ENCODE data around the gene CCDC170. TPM values are rescaled to one million over a fixed set of nuclear protein-coding genes. Genes with fewer than 3 reads are reported as not detected.

CCDC170 gene
- total RNA-seq, 1 experiment from 2014 or later, result 0.06 TPM

DNA sequence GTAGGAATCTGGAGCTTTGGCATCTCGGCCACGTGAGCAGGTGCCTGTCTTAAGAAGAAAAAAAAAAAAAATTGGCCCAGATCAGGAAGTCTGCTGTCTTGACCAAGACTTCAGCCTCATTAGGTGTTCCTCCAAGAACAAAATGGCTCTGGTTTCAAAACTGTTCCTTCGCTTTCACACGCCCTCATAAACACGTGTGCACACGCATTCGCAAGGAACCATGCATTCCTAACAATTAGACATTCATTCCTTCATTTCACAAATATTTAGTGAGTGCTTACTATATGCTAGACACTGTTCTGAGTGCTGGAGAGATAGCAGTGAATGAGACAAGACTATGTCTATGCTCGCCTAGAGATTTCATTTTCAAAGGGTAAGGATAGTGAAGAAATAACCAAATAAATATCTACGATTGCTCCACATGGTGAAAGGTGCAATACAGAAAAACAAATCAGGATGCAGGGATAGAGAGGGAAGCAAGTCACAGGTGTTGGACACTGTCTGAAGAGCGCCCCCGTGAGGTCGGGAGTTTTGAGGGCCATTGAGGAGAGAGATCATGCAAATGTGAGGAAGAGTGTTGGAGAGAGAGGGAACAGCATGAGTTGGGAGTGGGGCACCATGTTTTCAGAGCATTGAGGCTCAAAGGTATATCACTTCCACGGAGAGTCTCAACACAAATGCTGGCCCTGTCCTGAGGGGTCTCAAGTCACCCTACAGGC is 53.3 kb downstream of the CCDC170 start:
- DNase-seq (ENCODE audit: low read depth), result no peak

DNA sequence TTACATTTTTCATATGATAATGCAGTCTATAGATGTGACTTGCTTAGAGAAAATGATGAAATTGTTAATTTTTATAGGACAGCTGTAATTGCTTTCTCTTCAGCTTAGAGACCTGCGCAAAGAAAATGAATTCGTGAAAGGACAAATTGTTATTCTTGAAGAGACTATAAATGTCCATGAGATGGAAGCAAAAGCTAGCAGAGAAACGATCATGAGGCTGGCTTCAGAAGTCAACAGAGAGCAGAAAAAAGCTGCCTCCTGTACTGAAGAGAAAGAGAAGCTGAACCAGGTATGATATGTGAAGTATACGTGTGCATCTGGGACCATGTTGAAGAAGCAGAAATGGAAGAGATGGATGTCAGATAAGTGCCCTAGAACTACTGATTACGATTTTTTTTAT is 54.4 kb downstream of the CCDC170 start:
- no peak for DNase-seq (ENCODE audit: low read depth)

DNA sequence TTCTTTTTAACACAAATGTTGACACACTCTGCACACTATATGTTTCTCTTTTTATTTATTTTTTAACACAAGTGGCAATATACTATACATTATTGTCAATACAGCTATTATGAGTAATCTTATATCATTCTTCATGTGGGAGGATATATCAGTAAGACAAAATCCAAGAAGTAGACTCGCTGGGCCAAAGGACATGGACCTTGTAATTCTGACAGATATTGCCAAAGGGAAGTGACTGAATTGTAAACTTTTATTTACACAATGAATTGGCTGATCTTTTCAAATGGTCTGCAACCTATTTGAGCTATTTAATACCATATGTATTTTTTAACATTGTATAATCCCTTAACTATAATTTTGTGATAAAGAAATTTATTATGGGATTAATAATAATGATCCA is 56.0 kb downstream of the CCDC170 start:
- DNase-seq (ENCODE audit: low read depth), result no peak

DNA sequence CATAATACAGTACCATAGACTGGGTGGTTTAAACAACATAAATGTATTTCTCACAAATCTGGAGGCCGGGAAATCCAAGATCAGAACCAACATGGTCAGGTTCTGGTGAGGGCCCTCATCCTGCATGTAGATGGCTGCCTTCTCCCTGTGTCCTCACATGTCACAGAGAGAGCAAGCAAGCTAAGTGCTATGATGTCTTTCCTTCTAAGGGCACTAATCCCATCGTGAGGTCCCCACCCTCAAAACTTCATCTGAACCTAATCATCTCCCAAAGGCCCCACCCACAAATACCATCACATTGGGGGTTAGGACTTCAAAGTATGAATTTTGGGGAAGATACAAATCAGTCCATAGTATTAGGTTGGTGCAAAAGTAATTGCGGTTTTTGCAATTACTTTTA is 56.8 kb downstream of the CCDC170 start:
- DNase-seq (ENCODE audit: low read depth), result no peak

DNA sequence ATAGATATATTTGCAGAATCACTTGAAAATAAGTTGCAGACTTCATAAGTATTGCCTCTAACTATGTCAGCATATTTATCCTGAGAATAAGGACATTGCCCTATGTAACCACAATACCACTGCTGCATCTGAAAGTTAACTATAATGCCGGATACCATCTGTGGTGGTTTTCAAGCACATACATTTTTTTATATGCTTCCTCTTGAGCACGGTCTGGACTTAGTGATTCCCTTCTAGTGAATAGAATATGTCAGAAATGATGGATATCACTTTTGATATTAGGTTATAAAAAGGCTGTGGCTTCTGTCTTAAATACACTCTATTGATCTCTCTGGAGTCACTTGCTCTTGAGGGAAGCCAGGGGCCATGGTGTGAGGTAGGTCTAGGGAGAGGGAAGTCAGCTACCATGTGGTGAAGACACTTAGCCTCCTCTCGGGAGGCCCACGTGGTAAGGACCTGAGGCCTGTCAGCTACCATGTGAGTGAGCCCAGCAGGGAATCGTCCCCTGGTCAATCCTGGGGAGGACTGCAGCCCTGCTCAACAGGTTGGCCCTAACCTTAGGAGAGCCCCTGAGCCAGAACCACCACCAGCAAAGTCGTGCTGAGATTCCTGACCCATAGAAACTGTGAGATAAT is 57.5 kb downstream of the CCDC170 start:
- DNase-seq (ENCODE audit: low read depth), result no peak

DNA sequence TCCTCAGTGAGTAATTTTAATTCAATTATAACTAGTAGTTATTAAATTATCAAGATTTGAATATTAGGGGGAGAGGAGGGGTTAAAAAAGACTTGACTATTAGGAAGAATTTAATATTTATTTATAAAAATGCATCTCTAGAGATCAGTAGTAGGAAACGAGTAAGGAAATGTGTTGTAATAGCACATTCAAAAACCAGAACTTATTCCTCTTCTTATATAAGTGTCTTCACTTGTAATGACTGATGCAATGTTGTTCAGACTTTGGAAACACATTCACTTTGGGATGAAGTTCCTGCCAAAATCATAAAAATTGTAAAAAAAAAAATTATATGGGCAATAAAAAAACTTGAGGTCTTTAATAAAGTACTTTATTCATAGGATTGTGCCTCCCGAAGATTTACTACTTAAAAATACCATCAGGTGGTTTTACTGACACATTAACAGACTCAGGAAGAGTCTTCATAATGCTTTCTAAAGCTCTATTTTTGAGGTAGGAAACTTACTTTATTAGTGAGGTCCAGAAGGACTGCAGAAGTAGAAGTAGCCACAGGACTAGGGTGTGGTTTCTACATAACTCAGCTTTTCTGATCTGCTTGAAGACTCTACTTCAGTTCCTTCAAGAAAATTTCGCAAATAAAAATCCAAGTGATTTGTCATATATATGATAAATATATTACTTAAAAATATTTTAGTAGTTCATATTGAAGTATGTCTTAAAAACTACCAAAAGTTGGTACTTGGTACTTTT is 59.8 kb downstream of the CCDC170 start:
- DNase-seq (ENCODE audit: low read depth), result no peak

DNA sequence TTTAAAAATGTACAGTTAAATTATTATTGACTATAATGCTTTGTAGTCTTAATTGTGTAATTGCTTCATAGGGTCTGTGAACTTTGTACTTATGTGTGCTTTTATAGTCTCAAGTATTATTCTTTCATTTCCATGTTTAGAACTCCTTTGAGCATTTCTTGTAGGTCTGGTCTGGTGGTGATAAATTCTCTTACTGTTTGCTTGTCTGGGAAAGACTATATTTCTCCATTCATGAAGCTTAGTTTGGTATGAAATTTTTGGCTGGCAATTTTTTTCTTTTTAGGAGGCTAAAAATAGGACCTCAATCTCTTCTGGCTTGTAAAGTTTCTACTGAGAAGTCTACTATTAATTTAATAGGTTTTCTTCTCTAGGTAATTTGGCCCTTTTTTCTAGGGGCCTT is 67.4 kb downstream of the CCDC170 start:
- DNase-seq (ENCODE audit: low read depth), result no peak

DNA sequence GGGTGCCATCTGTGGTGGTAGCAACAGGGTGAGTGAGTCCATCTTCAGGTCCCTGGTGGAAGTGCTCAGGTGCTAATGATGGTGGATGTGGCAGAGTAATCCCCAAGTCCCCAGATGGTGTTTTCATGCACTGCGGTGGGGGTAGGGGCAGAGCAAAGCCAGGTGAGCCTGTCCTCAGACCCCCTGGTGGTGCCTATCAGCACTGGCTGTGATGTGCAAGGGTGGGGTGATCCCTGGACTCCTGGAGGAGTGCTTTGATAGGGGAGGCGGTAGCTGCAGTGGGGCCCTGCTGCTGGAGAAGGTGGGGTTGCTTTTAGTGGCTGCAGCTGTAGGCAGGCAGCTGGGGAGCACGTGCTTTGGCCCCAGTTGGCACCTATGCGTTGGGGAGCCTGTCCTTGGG is 70.8 kb downstream of the CCDC170 start:
- DNase-seq (ENCODE audit: low read depth), result no peak

DNA sequence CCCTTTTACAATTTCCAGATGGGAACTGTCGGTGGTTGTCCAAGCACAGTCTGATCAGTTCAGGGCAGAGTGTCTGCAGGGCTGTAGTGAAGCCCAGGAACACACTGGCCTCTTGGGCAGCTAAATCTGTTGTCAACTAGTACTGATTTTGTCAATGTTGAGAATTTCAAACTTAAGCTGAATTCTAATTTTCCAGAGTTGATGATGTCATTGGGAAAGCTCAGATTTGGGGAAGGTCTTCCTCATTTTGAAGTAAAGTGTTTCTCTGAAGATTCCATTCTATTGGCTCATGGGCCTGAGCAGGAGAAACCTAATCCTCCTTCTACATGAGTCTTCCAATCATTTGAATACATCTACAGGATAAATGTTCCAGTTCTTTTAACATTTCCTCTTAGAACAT is 72.1 kb downstream of the CCDC170 start:
- no peak for DNase-seq (ENCODE audit: low read depth)

DNA sequence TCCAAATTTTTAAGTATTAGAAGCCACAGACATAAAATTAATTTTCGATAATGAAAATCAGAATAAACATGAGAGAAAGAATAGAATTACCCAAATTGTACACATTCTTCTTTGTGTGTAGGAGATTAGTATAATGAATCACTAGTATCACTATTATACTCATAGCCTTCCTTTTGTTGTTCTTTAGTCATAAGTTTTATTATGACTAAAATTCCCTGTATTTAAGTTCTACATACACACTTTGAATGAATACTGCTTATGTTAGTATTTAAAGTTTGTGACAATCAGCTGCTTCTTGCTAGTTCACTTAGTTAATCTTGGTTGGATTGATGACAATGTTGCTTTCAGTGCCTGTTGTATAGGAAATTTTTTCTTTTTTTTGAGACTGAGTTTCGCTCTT is 72.7 kb downstream of the CCDC170 start:
- no peak for DNase-seq (ENCODE audit: low read depth)

DNA sequence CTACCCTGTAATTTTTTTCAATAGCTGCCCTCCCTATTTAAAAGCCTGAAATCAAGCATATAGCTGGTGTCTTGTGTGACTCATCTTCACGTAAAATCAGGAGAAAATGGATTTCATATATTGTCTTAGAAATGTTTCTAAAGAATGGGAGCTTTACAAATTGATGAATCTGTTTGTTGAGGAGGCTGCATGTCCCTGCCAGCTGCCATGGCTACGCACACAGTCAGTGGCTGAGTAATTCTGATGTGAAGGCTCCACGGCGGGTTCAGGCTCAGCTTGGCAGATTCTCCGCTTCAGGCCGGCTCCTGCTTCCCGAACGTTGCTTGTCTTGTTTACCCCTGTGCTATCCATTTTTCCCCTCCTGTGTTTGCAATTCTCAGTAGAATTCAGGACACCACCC is 82.8 kb downstream of the CCDC170 start:
- no peak for DNase-seq (ENCODE audit: low read depth)

DNA sequence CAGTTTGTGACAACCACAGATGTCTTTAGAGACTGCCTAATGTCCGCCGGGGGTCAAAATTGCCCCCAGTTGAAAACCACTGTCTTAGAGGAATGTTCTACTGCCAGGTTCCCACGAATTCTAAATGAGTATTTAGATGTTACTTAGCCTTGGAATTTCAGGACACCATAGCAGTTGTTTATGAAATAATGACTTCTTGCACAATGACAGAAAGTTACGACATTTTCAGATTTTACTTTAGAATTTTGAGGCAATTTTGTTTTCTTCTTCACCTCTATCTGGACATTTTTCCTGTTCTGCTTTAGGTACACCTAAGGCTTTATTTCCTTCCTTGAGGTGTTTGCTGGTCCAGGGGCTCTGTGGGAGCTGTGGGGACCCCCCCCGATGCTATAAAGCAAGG is 83.4 kb downstream of the CCDC170 start:
- DNase-seq (ENCODE audit: low read depth), result no peak

DNA sequence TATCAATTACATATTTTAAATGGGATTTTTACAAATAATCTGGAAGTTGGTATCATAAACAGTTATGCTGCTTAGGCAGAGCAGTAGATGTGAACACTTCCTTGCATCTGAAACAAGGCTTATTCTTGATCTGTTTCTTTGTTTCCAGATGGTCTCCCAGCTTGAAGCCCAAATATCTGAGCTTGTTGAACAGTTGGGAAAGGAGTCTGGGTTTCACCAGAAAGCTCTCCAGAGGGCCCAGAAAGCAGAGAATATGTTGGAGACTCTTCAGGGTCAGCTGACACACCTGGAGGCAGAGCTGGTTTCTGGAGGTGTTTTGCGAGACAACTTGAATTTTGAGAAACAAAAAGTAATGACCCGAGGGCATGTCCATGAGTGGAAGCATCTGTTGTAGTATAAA is 91.9 kb downstream of the CCDC170 start:
- DNase-seq (ENCODE audit: low read depth), result no peak

DNA sequence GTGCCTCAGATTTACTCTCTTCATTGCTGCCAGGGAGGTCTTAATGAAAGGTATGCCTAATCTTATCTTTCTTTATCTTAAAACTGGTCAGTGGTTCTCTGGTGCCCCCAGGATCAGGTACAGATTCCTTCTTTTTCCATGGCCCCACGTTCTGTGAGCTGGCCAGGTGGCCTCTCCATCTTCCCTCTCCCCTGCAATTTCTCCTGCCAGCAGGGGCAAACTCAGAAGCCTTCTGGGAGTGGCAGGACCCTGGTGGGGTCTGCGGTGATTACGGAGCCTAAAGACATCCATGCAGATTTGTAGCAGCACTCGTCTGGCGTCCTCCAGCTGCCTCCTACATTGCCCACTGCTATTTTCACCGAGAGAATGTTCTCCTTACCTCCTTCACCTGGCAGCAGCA is 95.8 kb downstream of the CCDC170 start:
- no peak for DNase-seq (ENCODE audit: low read depth)

DNA sequence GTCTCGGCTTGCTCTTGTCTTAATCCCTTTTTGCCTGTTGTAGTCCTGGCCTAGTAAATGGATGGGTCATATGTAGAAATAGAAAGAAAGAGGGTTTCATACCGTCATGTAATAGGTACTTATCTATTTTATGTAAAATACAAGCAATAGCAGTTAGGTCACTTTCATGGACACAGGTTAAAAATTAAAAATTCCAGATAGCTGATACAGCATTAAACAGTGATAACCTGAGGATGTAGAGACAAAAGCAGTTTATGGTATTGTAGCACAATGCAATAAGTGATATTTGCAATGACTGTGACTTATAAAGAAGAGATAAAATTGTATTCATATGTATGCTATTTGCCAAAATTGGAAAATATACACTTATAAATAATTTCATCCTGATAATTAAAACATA is 96.9 kb downstream of the CCDC170 start:
- DNase-seq (ENCODE audit: low read depth), result no peak

DNA sequence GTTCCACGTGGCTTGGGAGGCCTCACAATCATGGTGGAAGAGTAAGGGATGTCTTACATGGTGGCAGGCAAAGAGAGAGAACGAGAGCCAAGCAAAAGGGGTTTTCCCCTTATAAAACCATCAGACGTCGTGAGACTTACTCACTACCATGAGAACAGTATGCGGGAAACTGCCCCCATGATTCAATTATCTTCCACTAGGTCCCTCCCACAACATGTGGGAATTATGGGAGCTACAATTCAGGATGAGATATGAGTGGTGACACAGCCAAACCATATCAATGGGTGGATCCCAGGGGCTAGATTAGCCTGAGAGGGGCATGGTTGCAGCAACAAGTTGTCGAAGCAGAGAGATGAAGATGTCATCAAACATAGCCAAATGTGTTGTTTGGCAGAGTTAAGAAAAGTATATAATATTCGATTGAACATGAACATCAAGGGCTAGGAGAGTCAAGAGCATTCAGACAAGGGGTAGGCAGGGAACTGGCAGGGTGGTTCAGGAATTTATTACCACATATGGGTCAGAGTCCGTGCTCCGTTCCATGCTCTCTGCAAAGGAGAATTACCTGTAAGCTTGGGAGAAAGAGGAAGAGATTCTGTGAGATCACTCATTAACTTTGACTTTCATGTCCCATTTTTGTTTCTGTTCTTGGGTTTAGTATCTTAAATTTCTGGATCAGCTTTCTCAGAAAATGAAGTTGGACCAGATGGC is 98.8 kb downstream of the CCDC170 start:
- no peak for DNase-seq (ENCODE audit: low read depth)

DNA sequence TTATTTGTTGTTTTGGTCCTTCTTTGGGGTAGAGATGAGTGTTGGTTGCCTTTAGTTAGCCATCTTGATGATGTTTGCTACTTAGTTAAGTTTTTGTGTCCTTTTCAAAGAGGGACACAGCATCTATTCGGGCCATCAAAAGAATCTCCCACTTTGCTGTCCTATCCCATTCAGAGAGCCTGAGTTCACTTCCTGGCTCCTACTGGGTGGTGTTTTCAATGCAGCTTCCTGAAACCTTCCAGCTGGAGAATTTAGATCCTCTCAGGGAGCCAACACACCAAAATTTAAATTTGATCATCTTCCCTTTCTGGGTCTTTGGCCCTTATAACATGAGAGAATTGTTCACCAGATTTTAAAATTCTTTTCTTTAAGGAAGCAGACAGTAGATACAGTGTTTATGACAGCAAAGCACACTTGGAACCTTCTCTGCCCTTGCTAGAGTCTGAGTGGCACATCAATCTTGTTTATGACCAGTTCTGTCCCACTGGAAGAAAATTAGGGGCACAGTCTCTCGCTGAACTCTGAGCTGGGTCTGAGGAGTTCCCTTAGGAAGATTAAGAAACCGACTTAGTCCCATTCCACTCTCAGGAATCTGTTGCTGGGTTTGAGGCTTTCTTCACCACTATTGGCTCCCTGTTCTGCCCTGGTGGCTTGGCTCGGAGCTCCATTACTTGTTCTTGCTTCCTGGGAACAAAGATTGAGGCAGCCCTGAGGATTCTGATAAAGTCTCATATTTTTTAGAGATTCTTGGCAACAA is 115.5 kb downstream of the CCDC170 start:
- DNase-seq (ENCODE audit: low read depth), result no peak

DNA sequence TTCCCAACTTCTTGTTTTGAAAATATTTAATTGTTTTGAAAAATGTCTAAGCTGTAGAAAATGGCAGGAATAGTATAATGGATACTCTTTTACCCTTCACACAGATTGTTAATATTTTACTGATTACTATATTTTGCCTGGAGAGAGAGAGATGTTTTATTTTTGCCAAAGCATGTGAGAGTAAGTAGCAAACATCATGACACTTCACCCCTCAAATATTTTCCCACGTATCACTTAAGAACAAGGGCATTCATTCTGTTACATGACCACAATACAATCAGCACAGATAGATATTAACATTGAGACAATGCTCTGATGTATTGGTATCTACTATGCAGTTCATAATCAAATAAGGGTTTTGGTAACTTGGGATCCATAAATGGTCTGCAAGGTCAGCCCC is 116.5 kb downstream of the CCDC170 start:
- DNase-seq (ENCODE audit: low read depth), result no peak

DNA sequence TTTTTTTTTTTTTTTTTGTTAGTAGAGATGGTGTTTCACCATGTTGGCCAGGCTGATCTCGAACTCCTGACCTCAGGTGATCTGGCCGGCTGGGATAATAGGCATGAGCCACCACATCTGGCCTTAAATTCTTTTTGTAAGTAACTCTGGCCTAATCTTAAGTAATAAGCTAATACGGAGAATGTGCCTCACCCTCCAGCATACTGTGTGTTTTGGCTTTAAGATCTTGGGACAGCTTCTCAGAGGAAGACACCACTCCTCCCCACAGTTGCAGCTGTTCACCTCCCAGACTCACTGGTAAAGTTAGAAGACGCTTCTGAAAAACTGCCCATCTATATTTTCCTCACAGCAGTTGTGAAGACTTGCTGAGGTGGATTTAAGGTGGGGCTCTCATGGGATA is 120.8 kb downstream of the CCDC170 start:
- no peak for DNase-seq (ENCODE audit: low read depth)

DNA sequence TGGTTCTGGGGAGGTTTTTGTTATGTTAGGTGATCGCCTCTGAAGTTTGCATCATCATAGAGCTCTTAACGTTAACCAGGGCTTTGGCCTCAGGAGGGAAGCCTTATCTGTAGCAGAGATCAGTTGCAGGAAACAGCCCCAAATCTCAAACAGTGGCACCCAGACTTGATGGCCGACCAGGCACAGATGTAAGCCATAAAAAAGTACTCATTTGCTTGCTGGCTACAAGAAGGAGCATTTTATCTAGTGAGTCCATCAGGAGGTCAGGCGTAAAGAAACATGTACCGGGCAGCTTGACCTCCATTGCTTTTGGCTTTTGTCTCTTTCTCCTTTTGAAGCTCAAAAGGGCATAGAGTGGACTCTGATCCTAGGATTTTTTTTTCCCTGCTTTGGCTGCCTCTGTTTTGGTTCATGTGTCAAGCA is 122.3 kb downstream of the CCDC170 start:
- DNase-seq (ENCODE audit: low read depth), result no peak

DNA sequence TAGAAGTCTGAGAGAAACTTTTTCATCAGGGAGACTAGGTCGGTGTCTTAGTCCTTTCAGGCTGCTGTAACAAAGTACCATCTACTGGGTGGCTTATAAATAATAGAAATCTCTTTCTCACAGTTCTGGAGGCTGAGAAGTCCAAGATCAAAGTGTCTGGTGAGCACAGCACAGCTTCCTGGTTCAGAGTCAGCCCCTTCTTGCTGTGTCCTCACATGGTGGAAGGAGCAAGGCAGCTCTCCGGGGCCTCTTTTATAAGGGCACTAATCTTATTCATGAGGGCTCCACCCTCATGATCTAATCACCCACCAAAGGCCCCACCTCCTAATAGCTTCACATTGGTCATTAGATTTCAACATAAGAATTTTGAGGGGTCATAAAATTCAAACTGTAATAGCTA is 122.8 kb downstream of the CCDC170 start:
- DNase-seq (ENCODE audit: low read depth), result no peak

DNA sequence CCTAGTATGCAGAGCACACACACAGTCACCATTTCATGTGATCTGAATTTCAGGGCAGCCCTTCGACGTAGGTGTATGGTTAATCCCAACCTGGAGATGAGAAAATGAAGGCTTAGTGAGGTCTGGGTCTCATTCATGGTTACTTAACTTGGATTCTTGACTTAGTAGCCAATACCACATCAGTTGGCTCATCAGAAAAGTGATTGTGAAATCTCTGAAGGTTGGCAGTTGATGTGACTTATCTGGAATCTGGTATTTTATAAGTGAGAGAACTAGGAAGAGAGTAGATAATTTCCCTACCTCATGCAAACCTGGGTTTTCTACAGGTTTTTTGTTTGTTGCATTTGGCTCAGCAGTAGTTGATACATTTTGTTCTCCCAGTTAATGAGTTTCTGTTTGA is 123.7 kb downstream of the CCDC170 start:
- no peak for DNase-seq (ENCODE audit: low read depth)
